Activated gamma-delta T cell treated with Interleukin-2 at 50 U/mL for 16 hours (primary cell): ENCODE results near the gene DENND1C.

Experiments used
- DNase-seq: peaks from one replicate; pipeline ENCODE4 v3.0.0-alpha.2; 2020

Gene DENND1C

DNA sequence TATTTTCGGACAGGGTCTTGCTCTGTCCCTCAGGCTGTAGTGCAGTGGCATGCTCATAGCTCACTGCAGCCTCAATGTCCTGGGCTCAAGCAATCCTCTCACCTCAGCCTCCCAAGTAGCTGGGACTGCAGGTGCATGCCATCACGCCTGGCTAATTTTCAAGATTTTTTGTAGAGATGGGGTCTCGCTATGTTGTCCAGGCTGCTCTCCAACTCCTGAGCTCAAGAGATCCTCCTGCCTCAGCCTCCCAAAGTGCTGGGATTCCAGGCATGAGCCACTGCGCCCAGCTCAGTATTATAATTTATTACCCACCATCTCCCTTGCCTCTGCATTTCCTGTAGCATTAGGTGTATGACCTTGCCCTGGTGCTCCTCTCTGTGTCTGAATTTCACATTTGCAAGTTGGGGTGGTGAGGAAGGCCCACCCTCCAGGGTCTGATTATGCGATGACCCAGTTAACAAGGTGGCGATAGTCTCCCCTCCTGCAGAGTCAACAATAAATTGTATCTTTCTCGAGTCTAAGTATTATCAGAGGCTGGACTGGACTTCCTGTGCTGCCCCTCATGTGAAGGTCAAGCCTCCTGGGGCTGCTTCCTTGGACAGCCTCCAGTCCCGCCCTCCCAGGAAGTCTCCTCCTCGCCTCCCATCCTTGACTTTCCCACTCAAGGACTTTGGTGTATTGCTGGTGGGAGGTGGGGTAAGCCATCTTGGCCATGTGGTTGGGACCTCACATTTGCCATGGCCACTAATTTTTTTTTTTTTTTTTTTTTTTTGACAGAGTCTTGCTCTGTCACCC is 22.0 kb upstream of the DENND1C start:
- no peak for DNase-seq

DNA sequence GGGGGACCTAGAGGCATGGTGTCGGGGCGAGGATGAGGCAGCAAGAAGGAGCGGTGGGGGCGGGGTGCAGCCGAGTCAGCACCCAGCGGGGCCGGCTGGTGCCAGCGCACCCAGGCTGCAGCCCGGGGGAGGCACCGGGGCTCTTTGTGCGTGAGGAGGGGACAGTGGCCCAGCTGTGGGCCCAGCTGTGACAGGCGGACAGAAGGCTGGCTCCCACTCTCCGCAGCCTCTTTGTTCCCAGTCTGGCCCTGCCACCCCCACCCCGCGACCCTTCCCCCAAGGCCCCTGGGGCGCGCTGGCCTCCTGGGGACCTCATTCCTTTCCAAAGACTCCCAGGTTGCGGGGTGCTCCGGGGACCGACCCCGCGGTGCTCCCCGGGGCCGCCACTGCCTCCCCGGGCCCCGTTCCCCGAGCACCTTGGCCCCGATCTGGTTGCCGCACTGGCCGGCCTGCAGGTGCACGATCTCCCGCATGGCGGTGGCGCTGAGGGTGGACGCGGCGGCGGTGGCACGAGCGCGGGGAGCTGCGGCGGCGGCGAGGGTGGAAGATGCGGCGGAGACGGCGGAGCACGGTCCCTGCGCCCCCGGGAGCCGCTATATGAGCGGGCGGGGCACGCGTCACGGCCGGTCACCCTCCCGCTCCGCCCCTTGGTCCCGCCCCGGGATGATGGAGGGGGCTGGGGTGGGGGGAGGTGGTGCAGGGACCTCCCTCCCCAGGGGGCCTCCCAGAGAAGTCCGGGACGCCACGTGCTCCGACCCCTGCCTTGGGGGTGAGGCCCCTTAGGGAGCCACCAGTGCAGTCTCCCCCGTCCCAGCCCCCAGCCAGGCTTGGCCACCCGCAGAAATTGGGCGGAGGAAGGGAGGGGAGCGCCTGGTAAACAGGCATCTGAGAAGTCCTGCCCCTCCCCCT is 20.4 kb upstream of the DENND1C start, which contains the start of gene TUBB4A:
Gene TUBB4A, minus strand, starts transcription at position 570 of the 909 bp plus-strand sequence. Its CDS starts 97 bp downstream, at position 473.
- DNase-seq = peak; percentile 24

DNA sequence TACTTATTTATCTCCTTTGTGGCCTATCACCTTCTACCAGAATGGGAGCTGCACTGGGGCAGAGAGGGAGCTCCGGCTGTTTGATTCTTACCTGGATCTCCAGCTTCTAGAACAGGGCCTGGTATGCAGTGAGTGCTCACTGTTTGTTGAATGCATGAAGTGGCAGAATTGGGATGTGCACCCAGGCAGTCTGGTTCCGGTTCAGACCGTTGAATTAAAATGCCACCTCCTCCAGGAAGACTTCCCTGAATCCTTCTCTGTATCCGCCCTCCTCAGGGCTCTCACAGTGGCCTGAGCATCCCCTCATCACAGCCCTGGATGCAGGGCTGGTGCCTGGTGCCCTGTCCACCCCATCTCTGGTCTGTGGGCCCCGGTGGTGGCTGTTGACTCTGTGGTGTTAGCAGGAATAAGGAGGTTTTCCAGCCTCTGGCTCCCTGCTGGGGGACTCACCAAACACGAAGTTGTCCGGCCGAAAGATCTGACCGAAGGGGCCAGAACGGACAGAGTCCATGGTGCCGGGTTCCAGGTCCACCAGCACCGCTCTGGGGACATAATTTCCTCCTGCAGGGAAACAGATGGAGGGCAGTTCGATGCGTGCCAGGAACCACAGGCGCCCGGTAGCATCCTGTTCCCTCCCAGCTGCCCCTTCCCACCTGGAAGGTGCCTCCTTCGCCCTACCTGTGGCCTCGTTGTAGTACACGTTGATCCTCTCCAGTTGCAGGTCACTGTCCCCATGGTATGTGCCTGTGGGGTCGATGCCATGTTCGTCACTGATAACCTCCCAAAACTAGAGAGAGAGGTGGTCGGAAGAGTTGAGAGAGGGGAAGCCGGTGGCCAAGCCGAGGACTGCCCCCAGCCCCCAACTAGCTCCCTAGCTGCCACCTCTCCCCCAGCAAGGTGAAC is 19.5 kb upstream of the DENND1C start:
- DNase-seq = no peak

DNA sequence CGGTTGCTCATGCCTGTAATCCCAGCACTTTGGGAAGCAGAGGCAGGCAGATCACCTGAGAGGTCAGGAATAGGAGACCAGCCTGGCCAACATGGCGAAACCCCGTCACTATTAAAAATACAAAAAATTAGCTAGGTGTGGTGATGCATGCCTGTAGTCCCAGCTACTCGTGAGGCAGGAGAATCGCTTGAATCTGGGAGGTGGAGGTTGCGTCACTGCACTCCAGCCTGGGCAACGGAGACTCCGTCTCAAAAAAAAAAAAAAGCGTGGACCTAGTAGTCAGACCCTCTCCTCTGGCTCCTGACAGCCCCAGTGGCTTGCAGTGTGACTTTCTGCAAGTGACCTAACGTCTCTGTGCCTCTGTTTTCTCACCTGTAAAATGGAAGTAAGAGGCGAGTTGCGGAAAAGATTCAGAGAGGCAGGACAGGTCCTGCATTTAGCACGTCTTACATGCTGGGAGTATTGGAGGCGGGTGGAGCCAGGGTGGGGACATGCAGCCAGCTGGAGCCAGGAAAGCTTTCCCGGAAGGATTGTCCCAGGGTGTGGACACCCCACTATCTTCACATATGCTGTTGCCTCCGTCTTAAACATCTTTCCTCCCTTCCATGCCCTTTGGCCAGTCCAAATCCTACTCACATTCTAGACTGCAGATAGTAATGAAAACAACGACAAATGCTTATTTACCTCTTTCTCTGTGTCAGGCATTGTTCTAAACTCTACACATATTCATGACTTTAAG is 17.6 kb upstream of the DENND1C start:
- DNase-seq = no peak

DNA sequence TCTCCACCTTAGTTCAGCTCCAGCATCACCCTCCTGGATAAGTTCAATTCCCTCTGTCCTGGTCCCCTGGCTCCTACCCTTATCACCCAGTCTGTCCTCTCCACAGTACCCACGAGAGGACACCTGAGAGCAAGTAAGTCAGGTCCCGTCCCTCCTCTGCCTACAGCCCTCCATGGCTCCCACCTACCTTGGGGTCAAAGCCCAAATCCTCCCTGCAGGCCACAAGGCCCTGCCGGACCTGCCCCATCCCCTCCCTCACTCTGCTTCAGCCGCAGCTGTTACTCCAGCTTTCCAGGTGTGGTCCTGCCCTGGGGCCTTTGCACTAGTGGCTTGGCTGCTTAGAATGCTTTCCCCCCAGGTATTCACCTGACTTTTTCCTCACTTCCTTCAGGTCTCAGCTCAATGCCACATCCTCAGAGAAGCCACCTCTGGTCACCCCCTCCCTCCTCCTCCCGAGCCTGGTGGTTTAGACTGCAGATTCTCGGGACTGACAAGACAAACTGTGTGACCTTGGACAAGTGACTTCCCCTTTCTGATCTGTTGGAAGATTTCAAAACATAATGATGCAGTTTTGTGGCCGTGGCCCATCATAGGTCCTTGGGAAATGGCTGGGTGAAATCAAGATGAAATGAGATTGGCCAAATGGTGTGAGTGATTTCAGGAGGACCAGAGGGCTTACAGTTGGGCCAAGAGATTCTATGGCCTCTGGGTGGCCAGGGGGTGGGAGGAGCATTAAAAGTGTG is 16.9 kb upstream of the DENND1C start:
- DNase-seq = no peak

DNA sequence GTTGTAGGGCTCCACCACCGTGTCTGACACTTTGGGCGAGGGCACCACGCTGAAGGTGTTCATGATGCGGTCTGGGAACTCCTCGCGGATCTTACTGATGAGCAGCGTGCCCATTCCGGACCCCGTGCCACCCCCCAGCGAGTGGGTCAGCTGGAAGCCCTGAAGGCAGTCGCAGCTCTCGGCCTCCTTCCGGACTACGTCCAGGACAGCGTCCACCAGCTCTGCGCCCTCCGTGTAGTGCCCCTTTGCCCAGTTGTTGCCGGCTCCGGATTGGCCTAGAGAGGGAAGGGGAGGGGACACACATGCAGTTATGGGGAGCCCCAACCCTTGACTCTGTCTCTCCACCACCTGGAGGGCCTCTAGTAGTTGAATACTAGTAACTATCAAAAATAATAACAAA is 14.4 kb upstream of the DENND1C start:
- no peak for DNase-seq

DNA sequence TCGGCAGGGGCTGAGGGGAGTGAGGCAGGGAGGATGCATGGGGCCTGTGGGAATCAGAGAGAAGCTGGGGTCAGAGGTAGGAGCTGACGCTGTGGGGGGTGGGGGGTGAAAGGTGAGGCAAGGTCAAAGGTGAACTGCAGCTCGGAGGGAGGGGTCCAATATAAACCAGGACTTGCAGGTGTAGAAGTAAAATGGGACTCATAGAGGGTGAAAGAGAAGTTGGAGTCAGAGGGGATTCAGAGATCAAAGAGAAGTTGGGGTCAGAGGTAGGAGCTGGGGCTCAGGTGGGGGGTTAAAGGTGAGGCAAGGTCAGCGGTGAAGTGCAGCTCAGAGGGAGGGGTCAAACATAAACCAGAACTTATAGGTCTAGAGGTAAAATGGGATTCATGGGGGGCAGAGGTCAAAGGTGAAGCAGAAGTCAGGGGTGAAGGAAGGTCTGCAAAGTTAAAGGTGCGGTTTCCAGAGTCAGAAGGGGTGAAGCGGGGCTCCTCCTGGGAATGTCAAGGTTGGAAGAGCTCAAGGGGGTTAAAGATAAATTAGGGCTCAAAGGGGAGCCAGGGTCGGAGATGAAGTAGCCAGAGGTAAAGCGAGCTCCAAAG is 12.9 kb upstream of the DENND1C start:
- no peak for DNase-seq

DNA sequence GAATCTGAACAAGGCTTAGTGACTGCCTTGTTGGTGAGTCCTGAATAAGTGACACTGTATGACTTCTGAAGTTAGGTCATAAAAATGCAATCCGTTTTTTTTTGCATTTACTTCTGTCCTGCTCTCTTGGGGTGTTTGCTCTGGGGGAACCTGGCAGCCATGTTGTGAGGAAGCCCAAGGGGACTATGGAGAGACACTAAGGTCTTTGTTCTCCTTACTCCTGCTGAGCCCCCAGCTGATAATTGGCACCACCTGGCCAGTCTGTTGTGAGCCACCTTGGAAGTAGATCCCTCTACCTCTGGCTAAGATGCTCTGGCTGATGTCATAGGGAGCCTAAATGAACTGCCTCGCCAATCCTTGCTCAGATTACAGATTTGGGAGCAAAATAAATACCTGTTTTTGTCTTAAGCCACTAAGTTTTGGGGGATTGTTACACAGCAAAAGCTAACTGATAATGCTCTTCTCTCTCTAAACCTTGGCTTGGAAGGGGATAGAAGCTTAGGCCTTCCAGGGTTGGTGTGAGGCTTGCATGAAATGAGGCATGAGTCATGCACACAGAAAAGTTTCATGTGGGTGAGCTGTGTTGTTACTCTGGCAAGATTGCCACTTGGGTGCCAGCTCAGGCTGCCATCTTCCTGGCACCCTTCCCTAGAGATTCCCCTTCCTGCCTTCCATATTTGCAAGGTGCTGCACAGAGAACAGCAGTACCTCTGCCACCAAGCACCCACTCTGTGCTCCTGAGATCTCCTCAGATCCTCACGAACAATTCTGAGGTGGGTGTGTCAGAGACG is 10.4 kb upstream of the DENND1C start:
- DNase-seq = no peak

DNA sequence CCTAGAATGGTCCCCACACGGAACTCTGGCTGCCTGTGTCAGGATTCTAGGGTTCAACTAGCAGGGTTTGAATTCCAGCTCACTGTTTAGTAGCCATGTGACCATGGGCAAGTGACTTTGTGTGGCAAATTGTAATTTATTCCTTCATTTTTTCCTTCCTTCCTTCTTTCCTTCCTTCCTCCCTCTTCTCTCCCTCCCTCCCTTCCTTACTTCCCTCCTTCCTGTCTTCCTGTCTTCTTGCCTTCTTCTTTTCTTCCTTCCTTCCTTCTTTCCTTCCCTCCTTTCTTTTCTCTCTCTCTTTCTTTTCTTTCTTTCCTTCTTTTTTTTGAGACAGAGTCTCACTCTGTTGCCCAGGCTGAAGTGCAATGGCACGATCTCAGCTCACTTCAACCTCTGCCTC is 8.5 kb upstream of the DENND1C start:
- no peak for DNase-seq

DNA sequence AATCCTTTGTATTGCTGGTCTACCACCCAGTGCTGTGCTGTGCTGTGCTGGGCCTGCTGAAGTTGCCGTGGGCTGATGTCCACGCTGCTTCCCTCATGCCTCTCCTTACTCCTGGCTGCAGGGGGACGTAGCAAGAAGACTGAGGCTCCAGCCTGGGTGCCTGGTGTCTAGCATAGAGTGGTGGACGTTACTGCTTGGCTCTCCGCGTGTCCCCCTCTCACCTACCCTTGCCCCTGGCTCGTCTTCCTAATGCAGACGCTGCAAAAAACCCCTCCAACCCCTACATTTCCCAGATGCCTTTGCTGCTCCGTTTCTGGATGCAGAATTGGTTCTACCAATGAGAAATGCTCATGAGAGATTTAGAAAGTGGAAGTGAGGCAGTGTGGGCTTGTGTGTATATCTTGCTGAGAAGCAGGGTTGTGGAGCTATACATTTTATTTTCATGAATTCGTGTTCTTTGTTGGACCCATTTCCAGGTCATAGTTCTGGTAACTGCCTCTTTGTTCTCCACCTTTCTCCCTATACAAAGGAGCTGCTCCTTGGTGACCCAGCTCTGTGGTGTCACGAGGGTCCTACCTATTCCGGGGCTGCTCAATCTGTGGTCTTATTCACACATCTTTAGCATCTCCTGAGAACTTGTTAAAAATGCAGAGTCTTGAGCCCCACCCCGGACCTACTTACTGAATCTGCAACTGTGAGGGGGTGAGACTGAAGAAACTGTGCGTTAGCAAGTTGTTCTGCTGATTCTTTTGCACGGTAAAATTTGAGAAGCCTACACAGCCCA is 7.9 kb upstream of the DENND1C start:
- DNase-seq = no peak

DNA sequence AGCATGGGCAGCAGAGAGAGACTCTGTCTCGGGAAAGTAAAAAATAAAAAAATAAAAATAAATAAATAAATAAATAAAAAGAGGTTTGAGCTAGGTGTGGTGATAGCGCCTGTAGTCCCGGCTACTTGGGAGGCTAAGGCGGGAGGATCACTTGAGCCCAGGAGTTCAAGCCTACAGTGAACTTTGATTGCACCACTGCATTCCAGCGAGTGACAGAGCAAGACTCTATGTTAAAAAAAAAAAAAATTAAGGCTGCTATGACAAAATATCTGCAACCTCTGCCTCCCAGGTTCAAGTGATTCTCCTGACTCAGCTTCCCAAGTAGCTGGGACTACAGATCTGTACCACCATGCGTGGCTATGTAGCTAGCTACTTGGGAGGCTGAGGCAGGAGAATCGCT is 3.2 kb upstream of the DENND1C start:
- no peak for DNase-seq

DNA sequence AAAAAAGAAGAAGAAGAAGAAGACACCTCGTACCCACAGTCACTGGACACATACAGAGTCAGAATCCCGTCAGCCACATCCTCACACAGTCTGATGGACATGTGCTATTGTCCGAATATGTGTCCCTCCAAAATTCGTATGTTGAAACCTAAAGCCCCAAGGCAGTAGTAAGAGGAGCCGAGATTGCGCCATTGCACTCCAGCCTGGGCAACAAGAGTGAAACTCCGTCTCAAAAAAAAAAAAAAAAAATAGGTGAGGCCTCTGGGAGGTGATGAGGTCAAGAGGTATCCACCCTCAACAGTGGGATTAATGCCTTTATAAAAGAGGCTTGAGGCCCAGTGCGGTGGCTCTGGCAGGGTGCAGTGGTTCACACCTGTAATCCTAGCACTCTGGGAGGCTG is 2.6 kb upstream of the DENND1C start:
- no peak for DNase-seq

DNA sequence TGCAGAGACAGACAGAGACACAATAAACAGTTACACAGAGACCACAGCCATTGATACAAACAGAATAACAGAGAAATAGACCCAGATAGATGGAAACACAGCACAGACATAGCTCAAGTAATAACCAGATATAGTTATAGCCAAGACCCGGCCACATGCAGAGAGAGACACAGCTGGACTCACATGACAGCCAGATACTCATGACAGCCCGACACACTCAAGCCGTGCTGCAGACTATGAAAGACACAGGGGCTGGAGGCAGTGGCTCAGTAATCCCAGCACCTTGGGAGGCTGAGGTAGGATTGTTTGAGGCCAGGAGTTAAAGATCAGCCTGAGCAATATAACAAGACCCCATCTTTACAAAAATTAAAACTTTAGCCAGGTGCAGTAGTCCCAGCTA is 1.6 kb upstream of the DENND1C start:
- no peak for DNase-seq

DNA sequence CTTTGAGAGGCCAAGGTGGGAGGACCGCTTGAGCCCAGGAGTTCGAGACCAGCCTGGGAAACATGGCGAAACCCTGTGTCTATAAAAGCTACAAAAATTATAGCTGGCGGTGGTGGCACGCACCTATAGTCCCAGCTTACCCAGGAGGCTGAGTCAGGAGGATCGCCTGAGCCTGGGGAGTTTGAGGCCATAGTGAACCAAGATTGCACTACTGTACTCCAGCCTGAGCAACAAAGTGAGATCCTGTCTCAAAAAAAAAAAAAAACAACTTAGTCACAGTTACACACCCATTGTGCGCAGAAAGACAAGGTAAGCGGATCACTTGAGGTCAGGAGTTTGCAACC is 728 bp upstream of the DENND1C start:
- DNase-seq = no peak

DNA sequence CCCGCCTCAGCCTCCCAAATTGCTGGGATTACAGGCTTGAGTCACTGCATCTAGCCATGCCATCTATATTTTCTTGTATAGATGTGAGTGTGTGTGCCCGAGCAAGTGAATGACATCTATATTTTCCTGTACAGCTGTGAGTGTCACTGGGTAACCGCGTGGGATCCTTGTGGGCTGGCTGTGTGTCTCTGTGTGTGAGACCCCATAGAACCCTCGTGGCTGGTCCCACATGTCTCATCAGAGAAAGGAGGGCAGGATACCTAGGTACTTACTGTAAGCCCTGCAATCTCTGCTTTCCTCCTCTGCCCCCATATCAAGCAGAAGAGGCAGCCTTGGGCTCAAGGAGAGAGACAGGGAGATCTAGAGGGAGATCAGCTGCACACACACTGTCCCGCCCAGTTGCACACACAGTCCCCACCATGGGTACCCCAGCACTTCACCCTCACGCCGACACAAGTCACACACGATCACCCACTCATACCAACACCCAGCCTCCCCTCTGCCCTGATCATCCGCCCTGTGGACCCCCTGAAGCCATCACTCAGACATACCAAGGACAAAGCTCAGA is 655 bp downstream of the DENND1C start:
- DNase-seq = no peak

DNA sequence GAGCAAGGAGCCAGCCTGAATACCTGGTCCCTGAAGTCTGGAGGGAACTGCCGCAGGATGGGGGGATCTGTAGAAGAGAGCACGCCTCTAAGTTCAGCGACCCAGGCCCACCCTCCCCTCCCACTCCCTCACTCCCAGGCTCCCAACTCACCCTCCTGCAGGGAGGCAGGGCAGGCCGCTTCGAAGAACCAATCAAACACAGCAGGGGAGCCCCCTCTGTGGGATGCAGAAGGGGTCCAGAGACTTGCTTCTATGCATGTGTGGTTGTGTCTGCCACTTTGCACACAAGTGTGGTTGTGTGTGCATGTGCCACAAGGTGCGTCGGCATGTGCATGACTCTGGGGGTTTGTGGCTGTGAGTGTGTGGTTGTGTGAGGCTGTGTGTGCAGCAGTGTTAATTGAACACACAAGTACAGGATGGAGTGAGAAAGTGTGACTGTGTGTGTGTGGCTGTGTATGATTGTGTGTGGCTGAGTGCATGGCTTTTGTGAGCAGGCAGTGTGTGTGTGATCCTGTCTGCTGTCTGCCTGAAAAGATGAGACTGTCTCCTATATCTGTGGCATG is 1.7 kb downstream of the DENND1C start:
- no peak for DNase-seq

DNA sequence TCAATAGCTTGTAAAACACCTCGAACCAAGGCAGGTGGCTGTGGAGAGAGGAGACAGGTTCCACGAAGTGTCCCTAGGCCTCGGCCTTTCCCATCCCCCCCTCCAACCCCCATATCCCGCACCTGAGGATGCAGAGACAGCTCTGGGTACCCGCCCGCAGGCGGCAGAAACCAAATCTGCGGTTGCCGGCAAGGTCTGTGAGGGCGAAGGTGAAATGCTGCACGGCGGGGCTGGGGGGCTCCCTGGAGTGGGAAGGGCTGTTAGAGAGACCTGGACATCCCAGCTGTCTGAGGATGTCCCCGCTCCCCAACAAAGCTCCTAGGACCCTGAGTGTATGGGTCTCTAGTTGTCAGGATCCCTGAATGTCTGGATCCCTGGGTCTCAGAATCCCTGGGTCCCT is 2.8 kb downstream of the DENND1C start:
- DNase-seq = no peak

DNA sequence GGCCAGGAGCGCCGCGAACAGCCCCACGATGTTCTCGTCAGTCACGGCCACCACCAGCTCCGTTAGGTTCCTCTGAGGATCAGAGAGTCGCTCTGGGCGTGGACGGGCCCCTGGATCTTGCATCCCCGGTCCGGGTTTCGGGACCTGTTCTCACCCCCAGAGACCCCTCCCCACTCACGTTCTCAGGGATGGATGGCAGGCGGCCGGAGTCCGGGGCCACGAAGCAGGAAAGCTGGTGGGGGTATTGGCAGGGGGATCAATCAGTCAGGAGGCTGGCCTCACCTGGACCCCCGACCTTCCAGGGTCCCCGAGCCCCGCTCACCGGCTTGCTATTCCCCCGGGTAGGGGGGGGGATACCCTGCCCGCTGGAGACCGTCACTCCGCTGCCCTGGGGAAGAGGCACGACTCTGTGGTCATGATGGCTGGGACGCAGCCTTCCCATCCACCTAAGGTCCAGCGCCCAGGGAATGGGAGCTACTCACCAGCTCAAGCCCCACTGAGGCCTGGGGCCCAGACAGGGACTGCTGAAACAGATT is 4.6 kb downstream of the DENND1C start:
- no peak for DNase-seq
